CD4-positive, alpha-beta T cell (primary cell): ENCODE data around the gene LANCL2. TPM values are rescaled to one million over a fixed set of nuclear protein-coding genes. Genes with fewer than 3 reads are reported as not detected.

Source experiments
- ATAC-seq: fragments of 200-7000 bp; cut with Tn5 transposase; one replicate; pipeline ENCODE4 v1.10.0; 2022; ENCODE audit warnings: mild to moderate bottlenecking; ENCODE audit not compliant: poor library complexity
- CTCF ChIA-PET: fragments of 350-600 bp; sonication (Branson Sonifier 250); formaldehyde crosslinking; loops from one replicate; lab custom pipeline; 2021; ENCODE audit warnings: antibody characterized with exemption, inconsistent platforms; lab: Charles Lee
- POLR2A ChIA-PET: fragments of 350-600 bp; sonication (Branson Sonifier 250); formaldehyde crosslinking; loops from one replicate; lab custom pipeline; 2021; ENCODE audit warnings: antibody characterized with exemption, inconsistent platforms; lab: Charles Lee
- DNase-seq, 14 experiments: peaks; one replicate each; pipeline ENCODE4 v3.0.0-alpha.2; 2013 to 2020; ENCODE audit warnings: mixed read lengths in 2 of 14
- H3K27ac ChIP-seq, 2 donors: one replicate each; pipeline versions ENCODE4 v1.5.1 to v1.7.0; 2013; ENCODE audit warnings: low read length in 2 of 2, low read depth in 1 of 2, mild to moderate bottlenecking in 1 of 2
- H3K27me3 ChIP-seq, 2 experiments: 1 replicate in 1 of 2; 2 replicates in 1 of 2; pipeline versions ENCODE4 v1.6.1 to v1.7.0; 2013; ENCODE audit warnings: low read length in 2 of 2, control low read depth in 1 of 2, mild to moderate bottlenecking in 1 of 2, moderate library complexity in 1 of 2; ENCODE audit not compliant: insufficient read depth in 2 of 2, control insufficient read depth in 1 of 2
- H3K36me3 ChIP-seq: one replicate; pipeline ENCODE4 v1.6.1; 2013; ENCODE audit warnings: low read length, control low read depth; ENCODE audit not compliant: insufficient read depth
- H3K4me1 ChIP-seq: one replicate; pipeline ENCODE4 v1.6.1; 2013; ENCODE audit warnings: low read length, control low read depth; ENCODE audit not compliant: insufficient read depth
- H3K4me3 ChIP-seq: one replicate; pipeline ENCODE4 v1.5.1; 2013; ENCODE audit warnings: mild to moderate bottlenecking, low read length, moderate library complexity
- H3K9me3 ChIP-seq, 2 experiments: 1 replicate in 1 of 2; 2 replicates in 1 of 2; pipeline versions ENCODE4 v1.6.1 to v1.7.0; 2013; ENCODE audit warnings: low read length in 2 of 2, mild to moderate bottlenecking in 2 of 2, control low read depth in 1 of 2, moderate library complexity in 1 of 2; ENCODE audit not compliant: control insufficient read depth in 1 of 2, insufficient read depth in 1 of 2
- H3K27ac Mint-ChIP-seq: one replicate; pipeline ENCODE4 v1.8.0; 2020; ENCODE audit warnings: mixed read lengths
- H3K27me3 Mint-ChIP-seq: one replicate; pipeline ENCODE4 v1.8.0; 2021; ENCODE audit warnings: mixed read lengths
- H3K36me3 Mint-ChIP-seq: one replicate; pipeline ENCODE4 v1.8.0; 2021; ENCODE audit warnings: low read depth, mixed read lengths
- H3K4me1 Mint-ChIP-seq: one replicate; pipeline ENCODE4 v1.8.0; 2021; ENCODE audit warnings: low read depth, mixed read lengths
- H3K4me3 Mint-ChIP-seq: one replicate; pipeline ENCODE4 v1.8.0; 2020; ENCODE audit warnings: mild to moderate bottlenecking, mixed read lengths
- H3K9me3 Mint-ChIP-seq: one replicate; pipeline ENCODE4 v1.8.0; 2020; ENCODE audit warnings: mixed read lengths
- CTCF ChIP-seq: fragments of 200-600 bp; IDR thresholded peaks from one replicate; pipeline ENCODE4 v1.8.0; 2022; ENCODE audit warnings: antibody characterized with exemption, mild to moderate bottlenecking
- intact Hi-C, 2 experiments: fragments of 100-400 bp; cut with DNase I in 1 of 2; cut with micrococcal nuclease in 1 of 2; formaldehyde crosslinking; loops; one replicate each; pipeline versions ENCODE4 v1.15.1 to v1.9.0; 2023 to 2025; cut with DNase I, micrococcal nuclease
- total RNA-seq, 174 experiments: library from RNA in 2 of 174; stranded (reverse) in 2 of 174; gene quantifications; one replicate each; pipeline ENCODE4 v1.2.3 and lab custom pipeline; 2021 to 2026

Gene LANCL2
- total RNA-seq, 2 experiments from 2014 or later, result 7.1 to 9.0 TPM

GRCh38 chr7:55463686-55464262, 98.6 kb downstream of the LANCL2 start:
- TF ChIP-seq CTCF, result no peak
- ATAC-seq, result no peak
- Histone ChIP-seq H3K4me1 (peaks cover 55% of the 10 kb centered on the region), H3K9me3 (peaks cover 10 to 12% of the 10 kb centered on the region in 2 experiments), H3K27me3 (no peaks in the 10 kb centered on the region), H3K27ac (no peak overlapping the region), H3K4me3 (no peak overlapping the region), H3K36me3 (peaks cover 19% of the 10 kb centered on the region)
- H3K27me3 Mint-ChIP-seq, result no peaks in the 10 kb centered on the region
- H3K27ac Mint-ChIP-seq, result peak overlapping the region; percentile 49
- H3K9me3 Mint-ChIP-seq, result peaks cover 14% of the 10 kb centered on the region
- no peak for DNase-seq
- H3K4me1 Mint-ChIP-seq, result peaks cover 67% of the 10 kb centered on the region
- H3K4me3 Mint-ChIP-seq, result no peak overlapping the region
- POLR2A ChIA-PET, result no interaction called here
- H3K36me3 Mint-ChIP-seq, result peaks cover 73% of the 10 kb centered on the region
- intact Hi-C loops, result loop anchor here in 1 of 2 experiments (10.0 kb wide), 1 partner anchor 71 kb away; no protein-coding TSS in a partner anchor
- CTCF ChIA-PET, result no interaction called here

- ATAC-seq (no peak), DNase-seq (no peak)
- Mint-ChIP-seq H3K36me3 (peaks cover 73% of the 10 kb centered on the region), H3K27ac (peak overlapping the region; percentile 89), H3K9me3 (peaks cover 7% of the 10 kb centered on the region), H3K27me3 (no peaks in the 10 kb centered on the region), H3K4me1 (peaks cover 73% of the 10 kb centered on the region), H3K4me3 (no peak overlapping the region)
- Histone ChIP-seq H3K4me1 (peaks cover 61% of the 10 kb centered on the region), H3K36me3 (peaks cover 19% of the 10 kb centered on the region), H3K27me3 (no peaks in the 10 kb centered on the region), H3K27ac (no peak overlapping the region), H3K9me3 (peaks cover 5 to 10% of the 10 kb centered on the region in 2 experiments), H3K4me3 (no peak overlapping the region)
- intact Hi-C loops, result loop anchor here in 1 of 2 experiments (10.0 kb wide), 1 partner anchor 70 kb away; no protein-coding TSS in a partner anchor
- ChIA-PET CTCF (interaction anchor here (0.5 kb wide), 1 partner anchor 623 kb away, joined by 4 read pairs; no protein-coding TSS in a partner anchor), POLR2A (no interaction called here)
- no peak for TF ChIP-seq CTCF
These were observed 99.3 kb downstream of the LANCL2 start for GRCh38 chr7:55464422-55464821.

GRCh38 chr7:55465691-55466090, 100.6 kb downstream of the LANCL2 start:
- CTCF ChIA-PET, result no interaction called here
- H3K4me3 Mint-ChIP-seq, result peak overlapping the region; percentile 59
- peaks cover 2% of the 10 kb centered on the region for H3K9me3 Mint-ChIP-seq
- no peak for TF ChIP-seq CTCF
- peaks cover 86% of the 10 kb centered on the region for H3K4me1 Mint-ChIP-seq
- Histone ChIP-seq H3K27me3 (no peaks in the 10 kb centered on the region), H3K36me3 (peaks cover 19% of the 10 kb centered on the region), H3K27ac (peak overlapping the region in 1 of 2 donors; percentile 62), H3K4me3 (no peak overlapping the region), H3K9me3 (peaks cover 0 to 10% of the 10 kb centered on the region in 2 experiments), H3K4me1 (peaks cover 73% of the 10 kb centered on the region)
- H3K36me3 Mint-ChIP-seq, result peaks cover 67% of the 10 kb centered on the region
- DNase-seq (no peak), ATAC-seq (no peak)
- no peaks in the 10 kb centered on the region for H3K27me3 Mint-ChIP-seq
- H3K27ac Mint-ChIP-seq, result peak overlapping the region; percentile 89
- POLR2A ChIA-PET, result interaction anchor here (0.6 to 0.9 kb wide), 2 partner anchors 22 to 107 kb away, joined by 3 read pairs; no protein-coding TSS in a partner anchor
- intact Hi-C loops, result loop anchor here in 1 of 2 experiments (5.0 to 10.0 kb wide), 3 partner anchors 33 to 107 kb away; partner anchors contain the start of gene VOPP1
